ENCODE data around the gene PLCD4.

GRCh38 chr2:218623366-218623705 is 15.6 kb downstream of the PLCD4 start:
- TF ChIP-seq EZH2 (IDR thresholded peaks at IDR 0.05; ENCODE audit: insufficient read depth, poor library complexity, severe bottlenecking) (no peak), EZH2phosphoT487 (IDR thresholded peaks at IDR 0.05; ENCODE audit: insufficient read depth, low read depth) (no peak)

Data from GM23248 (cell line).